ENCODE results near the gene ODAD3. TPM values are rescaled to one million over a fixed set of nuclear protein-coding genes. Genes with fewer than 3 reads are reported as not detected.
"Not testable (repeated sequence)": the region's sequence is repeated elsewhere in the genome, so short reads cannot be mapped to it uniquely, and the experiment has no call there.

The ODAD3 gene
- total RNA-seq, 4 donors from 2014 or later, result 0.39 to 0.83 TPM; not detected in 2

GRCh38 chr19:11478167-11479089 is 43.5 kb upstream of the ODAD3 start:
- no peak for TF ChIP-seq POLR2A (IDR thresholded peaks at IDR 0.05; ENCODE audit: low read depth)
- TF ChIP-seq EP300 (IDR thresholded peaks at IDR 0.05), result no peak
- no peak for TF ChIP-seq POLR2AphosphoS5 (IDR thresholded peaks at IDR 0.05)
- no peak for TF ChIP-seq CTCF (IDR thresholded peaks at IDR 0.05)
- WGBS, result 66% methylated on average over 19 of the region's 19 CpGs
- DNase-seq (ENCODE audit: extremely low spot score), result no peak

GRCh38 chr19:11475861-11476260 is 40.9 kb upstream of the ODAD3 start:
- H3K4me1 ChIP-seq, result peaks cover 16 to 19% (median 18%) of the 10 kb centered on the region in 4 donors
- TF ChIP-seq CTCF (IDR thresholded peaks at IDR 0.05) (no peak), POLR2A (IDR thresholded peaks at IDR 0.05; ENCODE audit: low read depth) (no peak), POLR2AphosphoS5 (IDR thresholded peaks at IDR 0.05) (no peak), EP300 (IDR thresholded peaks at IDR 0.05) (no peak)
- H3K4me3 ChIP-seq, result no peak overlapping the region
- peaks cover 5 to 29% (median 16%) of the 10 kb centered on the region in 4 donors for H3K27me3 ChIP-seq
- peaks cover 0 to 4% (median 0%) of the 10 kb centered on the region in 4 donors for H3K9me3 ChIP-seq
- intact Hi-C loops (cut with DNase I), result no loop called here
- DNase-seq (ENCODE audit: extremely low spot score), result no peak
- H3K27ac ChIP-seq (replicated peaks in 1 of 4), result no peak overlapping the region
- WGBS, result 71% methylated on average over 8 of the region's 8 CpGs
- no peaks in the 10 kb centered on the region for H3K36me3 ChIP-seq

More at GRCh38 chr19:11478167-11479089, 43.5 kb upstream of the ODAD3 start:
- intact Hi-C loops (cut with DNase I), result no loop called here
- H3K27me3 ChIP-seq, result peaks cover 15 to 45% (median 42%) of the 10 kb centered on the region in 4 donors
- peaks cover 0 to 4% (median under 1%) of the 10 kb centered on the region in 4 donors for H3K36me3 ChIP-seq
- no peak overlapping the region for H3K27ac ChIP-seq (replicated peaks in 1 of 4)
- H3K4me1 ChIP-seq, result peaks cover 34 to 43% (median 42%) of the 10 kb centered on the region in 4 donors
- no peak overlapping the region for H3K4me3 ChIP-seq
- H3K9me3 ChIP-seq, result peaks cover 0 to 4% (median 0%) of the 10 kb centered on the region in 4 donors

GRCh38 chr19:11475343-11475742 is 40.4 kb upstream of the ODAD3 start:
- Histone ChIP-seq H3K27me3 (peaks cover 0 to 23% (median 11%) of the 10 kb centered on the region in 4 donors), H3K4me1 (peaks cover 11 to 14% (median 13%) of the 10 kb centered on the region in 4 donors)
- H3K36me3 ChIP-seq; intact Hi-C loops (cut with DNase I); H3K9me3 ChIP-seq; H3K4me3 ChIP-seq; DNase-seq (ENCODE audit: extremely low spot score); H3K27ac ChIP-seq (replicated peaks in 1 of 4): not testable (repeated sequence)
- WGBS, result 95% methylated on average over 3 of the region's 3 CpGs

DNA sequence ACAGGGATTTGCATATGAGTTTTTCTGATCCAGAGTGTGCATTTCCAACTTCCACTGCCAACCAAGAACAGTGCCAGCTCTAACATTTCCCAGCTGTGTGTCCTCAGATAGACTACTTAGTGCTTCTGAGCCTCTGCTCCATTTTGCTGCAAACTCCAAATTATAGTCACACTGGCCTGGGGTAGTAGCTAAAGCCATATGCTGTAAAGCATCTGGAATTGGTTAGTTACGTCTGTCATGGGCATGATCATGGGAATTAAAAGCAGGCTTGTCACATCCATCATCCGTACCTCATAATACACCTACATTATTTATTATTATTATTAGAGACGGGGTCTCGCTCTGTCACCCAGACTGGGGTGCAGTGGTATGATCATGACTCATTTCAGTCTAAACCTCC is 38.8 kb upstream of the ODAD3 start:
- intact Hi-C loops (cut with DNase I), result no loop called here
- Histone ChIP-seq H3K4me3 (no peak overlapping the region), H3K36me3 (no peaks in the 10 kb centered on the region), H3K9me3 (no peaks in the 10 kb centered on the region), H3K27me3 (peaks cover 0 to 16% (median 0%) of the 10 kb centered on the region in 4 donors), H3K27ac (replicated peaks in 1 of 4) (no peak overlapping the region), H3K4me1 (no peaks in the 10 kb centered on the region)
- WGBS, result 55% methylated on average over 4 of the region's 4 CpGs
- no peak for DNase-seq (ENCODE audit: extremely low spot score)
- TF ChIP-seq CTCF (IDR thresholded peaks at IDR 0.05) (no peak), EP300 (IDR thresholded peaks at IDR 0.05) (no peak)

DNA sequence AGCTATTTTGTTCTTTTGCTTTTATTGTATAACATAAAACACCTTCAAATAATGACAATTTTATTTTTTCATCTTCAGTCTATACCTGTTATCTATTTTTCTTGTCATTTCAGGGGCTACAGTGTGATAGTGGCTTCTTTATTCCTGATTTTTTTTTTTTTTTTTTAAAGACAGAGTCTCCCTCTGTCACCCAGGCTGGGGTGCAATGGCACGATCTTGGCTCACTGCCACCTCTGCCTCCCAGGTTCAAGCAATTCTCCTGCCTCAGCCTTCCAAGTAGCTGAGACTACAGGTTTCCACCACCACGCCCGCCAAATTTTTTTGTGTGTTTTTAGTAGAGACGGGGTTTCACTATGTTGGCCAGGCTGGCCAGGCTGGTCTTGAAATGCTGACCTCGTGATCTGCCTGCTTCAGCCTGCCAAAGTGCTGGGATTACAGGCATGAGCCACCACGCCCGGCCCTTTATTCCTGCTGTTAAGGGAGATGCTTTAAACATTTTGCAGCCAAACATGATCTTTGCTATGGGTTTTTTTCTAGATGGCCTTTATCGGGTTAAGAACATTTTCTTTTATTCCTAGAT is 33.4 kb upstream of the ODAD3 start:
- 73% methylated on average over 8 of the region's 8 CpGs for WGBS
- H3K27ac ChIP-seq (replicated peaks in 1 of 4); intact Hi-C loops (cut with DNase I); H3K36me3 ChIP-seq; DNase-seq (ENCODE audit: extremely low spot score); H3K9me3 ChIP-seq; H3K4me1 ChIP-seq; H3K4me3 ChIP-seq: not testable (repeated sequence)
- peaks cover 0 to 31% (median 0%) of the 10 kb centered on the region in 4 donors for H3K27me3 ChIP-seq

Data from esophagus muscularis mucosa (tissue), 4 donors.